H1 (cell line): ENCODE measurements around the gene ADAM12. TPM values are rescaled to one million over a fixed set of nuclear protein-coding genes. Genes with fewer than 3 reads are reported as not detected.

Experiments
- CTCF ChIA-PET: fragments of 300-600 bp; sonication (Branson Sonifier 250); formaldehyde crosslinking; loops from one replicate; lab custom pipeline; 2021; ENCODE audit not compliant: partially characterized antibody; lab: Charles Lee
- POLR2A ChIA-PET: fragments of 300-600 bp; sonication (Branson Sonifier 250); formaldehyde crosslinking; loops from one replicate; lab custom pipeline; 2021; ENCODE audit warnings: inconsistent platforms; ENCODE audit not compliant: partially characterized antibody; lab: Charles Lee
- DNase-seq, 2 experiments: peaks; one replicate each; pipeline versions ENCODE4 v3.0.0 to v3.0.0-alpha.2; 2010 to 2022; ENCODE audit warnings: low spot score in 2 of 2, low read depth in 1 of 2, mixed read lengths in 1 of 2
- FAIRE-seq: peaks from 2 replicates; lab custom pipeline; 2011; peaks lifted over from hg19 to GRCh38; lab: Jason Lieb, UNC
- H2AFZ ChIP-seq: 2 replicates; pipeline ENCODE4 v1.8.1; 2012; ENCODE audit warnings: low read length, inconsistent platforms
- H2AK5ac ChIP-seq: 2 replicates; pipeline ENCODE4 v1.6.1; 2013; ENCODE audit warnings: low read depth, low read length
- H2BK120ac ChIP-seq: replicated peaks from 2 replicates; pipeline ENCODE3; 2013; ENCODE audit warnings: low read depth, low read length, inconsistent platforms
- H2BK12ac ChIP-seq: 2 replicates; pipeline ENCODE4 v1.6.1; 2013; ENCODE audit warnings: low read depth, low read length
- H2BK15ac ChIP-seq: 2 replicates; pipeline ENCODE4 v1.6.1; 2013; ENCODE audit warnings: low read length
- H2BK20ac ChIP-seq: 2 replicates; pipeline ENCODE4 v1.6.1; 2013; ENCODE audit warnings: low read length
- H2BK5ac ChIP-seq: 2 replicates; pipeline ENCODE4 v1.6.1; 2013; ENCODE audit warnings: low read depth, low read length
- H3K14ac ChIP-seq: 2 replicates; pipeline ENCODE4 v1.6.1; 2013; ENCODE audit warnings: inconsistent platforms; ENCODE audit not compliant: insufficient read length
- H3K18ac ChIP-seq: 2 replicates; pipeline ENCODE4 v1.6.1; 2013; ENCODE audit warnings: low read length; ENCODE audit errors: extremely low read depth
- H3K23ac ChIP-seq: 2 replicates; pipeline ENCODE4 v1.6.1; 2013; ENCODE audit warnings: inconsistent platforms; ENCODE audit not compliant: insufficient read length
- H3K23me2 ChIP-seq: 2 replicates; pipeline ENCODE4 v1.6.1; 2013; ENCODE audit warnings: low read depth, low read length
- H3K27ac ChIP-seq: 2 replicates; pipeline ENCODE4 v1.6.1; 2011; ENCODE audit warnings: low read depth, low read length, inconsistent platforms
- H3K27me3 ChIP-seq, 4 experiments: replicated peaks in 1 of 4; 1 replicate in 1 of 4; 2 replicates in 3 of 4; pipeline versions ENCODE4 v1.6.1 to v1.8.1; 2011 to 2013; ENCODE audit warnings: low read length in 3 of 4, mild to moderate bottlenecking in 3 of 4, inconsistent platforms in 2 of 4, mixed read lengths in 2 of 4, moderate library complexity in 1 of 4; ENCODE audit not compliant: control insufficient read depth in 3 of 4, insufficient read depth in 3 of 4; ENCODE audit errors: extremely low read depth in 1 of 4
- H3K36me3 ChIP-seq, 4 experiments: 2 replicates each; pipeline versions ENCODE4 v1.6.1 to v1.8.1; 2011 to 2013; ENCODE audit warnings: mild to moderate bottlenecking in 4 of 4, low read length in 3 of 4, moderate library complexity in 2 of 4, control low read depth in 1 of 4, inconsistent platforms in 1 of 4; ENCODE audit not compliant: insufficient read depth in 4 of 4, control insufficient read depth in 2 of 4
- H3K4ac ChIP-seq: replicated peaks from 2 replicates; pipeline ENCODE3; 2013; ENCODE audit warnings: low read length, low read depth, mixed read lengths, inconsistent platforms; ENCODE audit not compliant: insufficient read length
- H3K4me1 ChIP-seq, 4 experiments: replicated peaks in 1 of 4; 1 replicate in 1 of 4; 2 replicates in 3 of 4; pipeline versions ENCODE4 v1.6.1 to v1.8.1; 2011 to 2013; ENCODE audit warnings: low read length in 3 of 4, inconsistent platforms in 2 of 4, mixed read lengths in 1 of 4; ENCODE audit not compliant: insufficient read depth in 4 of 4, control insufficient read depth in 3 of 4
- H3K4me2 ChIP-seq, 2 experiments: 2 replicates each; pipeline versions ENCODE4 v1.6.1 to v1.8.1; 2011 to 2013; ENCODE audit warnings: low read depth in 2 of 2, low read length in 2 of 2, control low read depth in 1 of 2, inconsistent platforms in 1 of 2, mild to moderate bottlenecking in 1 of 2; ENCODE audit not compliant: insufficient read depth in 1 of 2
- H3K4me3 ChIP-seq, 4 experiments: fragments of 200-600, 300-600 bp in 1 of 4; sonication (generic), shearing (Covaris generic), sonication (Bioruptor Twin) in 1 of 4; 2 replicates each; pipeline versions ENCODE4 v1.5.1 to v1.8.1; 2011 to 2016; ENCODE audit warnings: low read length in 4 of 4, low read depth in 3 of 4, control low read depth in 2 of 4, inconsistent platforms in 2 of 4, mild to moderate bottlenecking in 2 of 4, mixed read lengths in 1 of 4, moderate library complexity in 1 of 4; ENCODE audit not compliant: insufficient read depth in 2 of 4; ENCODE audit errors: extremely low read depth in 1 of 4
- H3K56ac ChIP-seq: replicated peaks from 2 replicates; pipeline ENCODE3; 2013; ENCODE audit warnings: low read depth, mild to moderate bottlenecking, mixed read lengths, low read length, inconsistent platforms; ENCODE audit not compliant: insufficient read length
- H3K79me1 ChIP-seq: 2 replicates; pipeline ENCODE4 v1.6.1; 2013; ENCODE audit warnings: low read depth, low read length, control low read depth
- H3K79me2 ChIP-seq, 2 experiments: 2 replicates each; pipeline versions ENCODE4 v1.6.1 to v1.8.1; 2012 to 2013; ENCODE audit warnings: low read length in 2 of 2, mild to moderate bottlenecking in 2 of 2, inconsistent platforms in 1 of 2; ENCODE audit not compliant: insufficient read depth in 2 of 2, control insufficient read depth in 1 of 2
- H3K9ac ChIP-seq, 4 experiments: replicated peaks in 1 of 4; 1 replicate in 1 of 4; 2 replicates in 3 of 4; pipeline versions ENCODE4 v1.6.1 to v1.8.1; 2011 to 2013; ENCODE audit warnings: low read depth in 3 of 4, low read length in 3 of 4, control low read depth in 2 of 4, mild to moderate bottlenecking in 2 of 4, moderate library complexity in 2 of 4, inconsistent platforms in 1 of 4; ENCODE audit errors: extremely low read depth in 1 of 4
- H3K9me3 ChIP-seq, 2 experiments: 2 replicates each; pipeline versions ENCODE4 v1.6.1 to v1.8.1; 2012 to 2013; ENCODE audit warnings: mild to moderate bottlenecking in 2 of 2, moderate library complexity in 2 of 2, control low read depth in 1 of 2, inconsistent platforms in 1 of 2, low read depth in 1 of 2, low read length in 1 of 2, mixed read lengths in 1 of 2; ENCODE audit not compliant: insufficient read depth in 2 of 2
- H4K20me1 ChIP-seq, 2 experiments: replicated peaks in 1 of 2; 2 replicates each; pipeline versions ENCODE3 to v1.8.1; 2011 to 2013; ENCODE audit warnings: inconsistent platforms in 2 of 2, low read length in 2 of 2, mild to moderate bottlenecking in 1 of 2; ENCODE audit not compliant: insufficient read depth in 2 of 2, control insufficient read depth in 1 of 2
- H4K5ac ChIP-seq: 2 replicates; pipeline ENCODE4 v1.6.1; 2013; ENCODE audit warnings: low read length, low read depth, mixed read lengths, inconsistent platforms; ENCODE audit not compliant: insufficient read length
- H4K8ac ChIP-seq: 2 replicates; pipeline ENCODE4 v1.8.0; 2013; ENCODE audit warnings: mild to moderate bottlenecking, moderate library complexity, low read length, inconsistent platforms; ENCODE audit not compliant: insufficient read depth; ENCODE audit errors: extremely low read depth
- H4K91ac ChIP-seq: replicated peaks from 2 replicates; pipeline ENCODE3; 2013; ENCODE audit warnings: low read length, mixed read lengths, inconsistent platforms; ENCODE audit not compliant: insufficient read length
- CBX8 ChIP-seq: fragments of 300-800, 300-1000 bp; sonication (generic); IDR thresholded peaks from 2 replicates; pipeline ENCODE4 v1.7.1; 2016; ENCODE audit warnings: low read depth, low read length, borderline replicate concordance
- CHD1 ChIP-seq: IDR thresholded peaks from 2 replicates; pipeline ENCODE4 v1.6.1; 2012; ENCODE audit warnings: low read depth, low read length, improper control_type of control experiment
- WGBS, 2 experiments: shearing (Covaris generic) in 1 of 2; methylation state at CpG; one replicate each; pipeline versions ENCODE4 v1.1.6 to v1.1.7; 2013 to 2015; ENCODE audit warnings: low lambda C conversion rate in 2 of 2, mixed read lengths in 2 of 2, inconsistent platforms in 1 of 2, low coverage in 1 of 2, missing lambda C conversion rate in 1 of 2; ENCODE audit not compliant: insufficient replicate concordance in 2 of 2, insufficient coverage in 1 of 2, insufficient read length in 1 of 2; ENCODE audit errors: extremely low coverage in 1 of 2, missing lambda C conversion rate in 1 of 2; 5-methylcytosine and 5-hydroxymethylcytosine counted together
- polyA plus RNA-seq, 7 experiments: library from polyadenylated mRNA; depleted of rRNA in 3 of 7; stranded (reverse) in 5 of 7; unstranded in 2 of 7; fragments of >200 nt in 5 of 7; fragments of 200-250 nt in 2 of 7; gene quantifications; 1 replicate in 5 of 7; 2 replicates in 1 of 7; 4 replicates in 1 of 7; pipeline versions ENCODE4 v1.2.1 to v1.2.3, GENCODE V29; 2011 to 2013; ENCODE audit warnings: missing spikeins in 2 of 7, mixed read lengths in 2 of 7
- total RNA-seq: library from RNA; stranded (reverse); fragmentation: NEBNext Ultra II Directional; extraction: Animal tissue kit (Norgen Biotek cat#: 25700); gene quantifications from 2 replicates; pipeline ENCODE4 v1.2.1, GENCODE V29; 2021

ADAM12 gene
- total and polyA plus RNA-seq, 2 of the 8 experiments (the other 6 are each of a cell fraction or from before 2014, with no cell fraction given) = 0.07 to 0.17 TPM

DNA sequence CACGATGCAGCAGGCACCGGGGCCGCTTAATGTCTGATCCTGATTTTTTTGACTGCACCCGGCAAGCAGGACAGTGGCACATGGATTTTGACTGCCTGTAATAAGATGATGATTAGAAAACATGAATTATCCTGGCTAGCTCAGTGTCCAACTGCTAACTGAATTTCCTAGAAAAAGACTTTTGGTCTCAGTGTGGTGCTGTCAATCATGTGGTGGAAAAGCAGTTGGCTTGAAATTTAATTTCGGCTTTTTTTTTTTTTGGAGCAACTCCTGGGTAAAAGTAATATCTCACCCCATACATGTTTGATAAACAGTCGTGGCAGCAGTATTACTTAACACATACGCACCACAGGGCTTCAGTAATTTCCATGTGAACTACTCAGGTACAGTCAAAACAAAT, 264.2 kb downstream of the ADAM12 start:
- Histone ChIP-seq H3K9ac (no peak overlapping the region), H3K79me2 (no peaks in the 10 kb centered on the region), H3K23me2 (no peaks in the 10 kb centered on the region), H2BK120ac (peak overlapping the region; percentile 2), H2BK15ac (no peak overlapping the region), H3K4me2 (peak overlapping the region in 1 of 2 experiments; percentile 2; a peak in 1 of 4 replicates), H2BK5ac (no peak overlapping the region), H4K20me1 (no peaks in the 10 kb centered on the region), H3K9me3 (no peaks in the 10 kb centered on the region), H3K27ac (no peak overlapping the region), H3K56ac (no peak overlapping the region), H4K8ac (no peak overlapping the region), H3K4me3 (0 out of 8 replicates have a peak overlapping the region, but pooled peaks of 1 of the 4 experiments have one; percentile 27), H2BK12ac (0 out of 2 replicates have a peak overlapping the region, but pooled peaks have one; percentile 46), H3K4me1 (peaks cover 0 to 7% (median 3%) of the 10 kb centered on the region in 4 experiments; a peak in 4 of 7 replicates), H3K14ac (no peak overlapping the region), H2BK20ac (peak overlapping the region; percentile 41; the same call in 1 of the 2 replicates), H3K4ac (no peak overlapping the region), H3K27me3 (peaks cover 0 to 2% (median 0%) of the 10 kb centered on the region in 4 experiments; a peak in 3 of 7 replicates), H3K18ac (no peak overlapping the region; the same call in 1 of the 2 replicates), H3K23ac (no peak overlapping the region), H2AFZ (no peak overlapping the region), H2AK5ac (no peak overlapping the region), H3K36me3 (no peaks in the 10 kb centered on the region), H4K5ac (no peak overlapping the region), H4K91ac (no peak overlapping the region), H3K79me1 (no peaks in the 10 kb centered on the region)
- no peak for TF ChIP-seq CBX8
- TF ChIP-seq CHD1 = no peak
- no peak for DNase-seq
- WGBS, 2 experiments = 51% methylated on average over 7 of the region's 7 CpGs; no CpG with 5 or more reads in 1 of the 2 experiments
- ChIA-PET POLR2A (no interaction called here), CTCF (interaction anchor here (0.9 kb wide), 1 partner anchor 190 kb away, joined by 3 read pairs; no protein-coding TSS in a partner anchor)
- FAIRE-seq = peak; percentile 7
